ENCODE measurements around the gene NPTN. TPM values are rescaled to one million over a fixed set of nuclear protein-coding genes. Genes with fewer than 3 reads are reported as not detected.

Gene NPTN
- total RNA-seq, 4 donors from 2014 or later, result 159 to 356 (median 215) TPM

GRCh38 chr15:73599934-73600333, 33.3 kb downstream of the NPTN start:
- no peak for DNase-seq
- Histone ChIP-seq H3K27me3 (no peaks in the 10 kb centered on the region), H3K4me1 (peaks cover 14 to 23% of the 10 kb centered on the region in 2 donors), H3K36me3 (no peaks in the 10 kb centered on the region), H3K4me3 (no peak overlapping the region), H3K9me3 (no peaks in the 10 kb centered on the region), H3K27ac (peak overlapping the region in 1 of 2 donors; percentile 87)
- TF ChIP-seq CTCF (IDR thresholded peaks at IDR 0.05), result no peak
- TF ChIP-seq POLR2A (IDR thresholded peaks at IDR 0.05), result no peak
- intact Hi-C loops (cut with DNase I; ENCODE audit: low total_unique reads), result no loop called here

GRCh38 chr15:73598530-73599160, 34.5 kb downstream of the NPTN start:
- Histone ChIP-seq H3K27me3 (no peaks in the 10 kb centered on the region), H3K36me3 (no peaks in the 10 kb centered on the region), H3K4me1 (peaks cover 10 to 23% of the 10 kb centered on the region in 2 donors), H3K27ac (peak overlapping the region; percentile 25 to 87), H3K9me3 (no peaks in the 10 kb centered on the region), H3K4me3 (no peak overlapping the region)
- peak in 1 of 2 donors; percentile 35 for DNase-seq
- intact Hi-C loops (cut with DNase I; ENCODE audit: low total_unique reads), result no loop called here
- no peak for TF ChIP-seq CTCF (IDR thresholded peaks at IDR 0.05)
- TF ChIP-seq POLR2A (IDR thresholded peaks at IDR 0.05), result no peak

GRCh38 chr15:73597036-73597638, 36.1 kb downstream of the NPTN start:
- H3K27me3 ChIP-seq, result no peaks in the 10 kb centered on the region
- intact Hi-C loops (cut with DNase I; ENCODE audit: low total_unique reads), result no loop called here
- H3K4me1 ChIP-seq, result peaks cover 5 to 23% of the 10 kb centered on the region in 2 donors
- no peaks in the 10 kb centered on the region for H3K36me3 ChIP-seq
- peak overlapping the region in 1 of 2 donors; percentile 87 for H3K27ac ChIP-seq
- TF ChIP-seq CTCF (IDR thresholded peaks at IDR 0.05) (no peak), POLR2A (IDR thresholded peaks at IDR 0.05) (no peak)
- no peaks in the 10 kb centered on the region for H3K9me3 ChIP-seq
- no peak for DNase-seq
- no peak overlapping the region for H3K4me3 ChIP-seq

GRCh38 chr15:73596174-73596573, 37.0 kb downstream of the NPTN start:
- TF ChIP-seq CTCF (IDR thresholded peaks at IDR 0.05) (no peak), POLR2A (IDR thresholded peaks at IDR 0.05) (no peak)
- no peaks in the 10 kb centered on the region for H3K36me3 ChIP-seq
- no peaks in the 10 kb centered on the region for H3K27me3 ChIP-seq
- H3K27ac ChIP-seq, result peak overlapping the region in 1 of 2 donors; percentile 87
- H3K4me3 ChIP-seq, result no peak overlapping the region
- H3K9me3 ChIP-seq, result no peaks in the 10 kb centered on the region
- H3K4me1 ChIP-seq, result peaks cover 5 to 23% of the 10 kb centered on the region in 2 donors
- no peak for DNase-seq
- intact Hi-C loops (cut with DNase I; ENCODE audit: low total_unique reads), result no loop called here

GRCh38 chr15:73594109-73594508, 39.1 kb downstream of the NPTN start:
- Histone ChIP-seq H3K36me3 (no peaks in the 10 kb centered on the region), H3K27ac (no peak overlapping the region), H3K4me3 (no peak overlapping the region), H3K4me1 (peaks cover 0 to 9% of the 10 kb centered on the region in 2 donors), H3K27me3 (no peaks in the 10 kb centered on the region), H3K9me3 (no peaks in the 10 kb centered on the region)
- TF ChIP-seq POLR2A (IDR thresholded peaks at IDR 0.05), result no peak
- no peak for TF ChIP-seq CTCF (IDR thresholded peaks at IDR 0.05)
- DNase-seq, result no peak
- intact Hi-C loops (cut with DNase I; ENCODE audit: low total_unique reads), result no loop called here
